Astrocyte (in vitro differentiated cells and primary cell): Measurements from ENCODE around the gene RAD51B.

Source experiments
- EZH2 ChIP-seq: IDR thresholded peaks from 2 replicates; pipeline ENCODE4 v1.6.1; 2012; ENCODE audit warnings: mild to moderate bottlenecking, low read length, inconsistent platforms; ENCODE audit not compliant: insufficient read depth
- TF ChIP-seq, protein P1 (sequence below): IDR thresholded peaks from 2 replicates; pipeline ENCODE4 v1.5.1; 2011; ENCODE audit warnings: low read depth, mild to moderate bottlenecking, inconsistent platforms, low read length, moderate library complexity; ENCODE audit not compliant: insufficient read depth

DNA sequence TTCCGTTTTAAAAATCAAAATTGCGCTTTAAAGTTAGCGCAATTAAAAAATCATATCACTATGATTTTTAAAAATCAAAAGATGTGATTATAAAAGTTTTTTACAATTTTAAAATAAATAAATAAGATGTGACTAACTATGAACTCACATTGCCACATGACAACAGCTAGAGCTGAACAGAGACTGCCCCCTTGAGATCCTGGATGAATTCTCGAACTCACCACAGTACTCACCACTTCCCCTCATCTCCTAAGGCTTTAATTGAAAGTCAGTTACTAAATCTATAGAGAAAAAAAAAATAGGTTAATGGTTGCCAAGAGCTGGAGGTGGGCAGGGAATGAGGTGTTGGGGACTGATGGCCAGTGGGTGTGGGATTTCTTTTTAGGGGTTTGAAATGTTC is 589.1 kb downstream of the RAD51B start:
- TF ChIP-seq, protein P1, sequence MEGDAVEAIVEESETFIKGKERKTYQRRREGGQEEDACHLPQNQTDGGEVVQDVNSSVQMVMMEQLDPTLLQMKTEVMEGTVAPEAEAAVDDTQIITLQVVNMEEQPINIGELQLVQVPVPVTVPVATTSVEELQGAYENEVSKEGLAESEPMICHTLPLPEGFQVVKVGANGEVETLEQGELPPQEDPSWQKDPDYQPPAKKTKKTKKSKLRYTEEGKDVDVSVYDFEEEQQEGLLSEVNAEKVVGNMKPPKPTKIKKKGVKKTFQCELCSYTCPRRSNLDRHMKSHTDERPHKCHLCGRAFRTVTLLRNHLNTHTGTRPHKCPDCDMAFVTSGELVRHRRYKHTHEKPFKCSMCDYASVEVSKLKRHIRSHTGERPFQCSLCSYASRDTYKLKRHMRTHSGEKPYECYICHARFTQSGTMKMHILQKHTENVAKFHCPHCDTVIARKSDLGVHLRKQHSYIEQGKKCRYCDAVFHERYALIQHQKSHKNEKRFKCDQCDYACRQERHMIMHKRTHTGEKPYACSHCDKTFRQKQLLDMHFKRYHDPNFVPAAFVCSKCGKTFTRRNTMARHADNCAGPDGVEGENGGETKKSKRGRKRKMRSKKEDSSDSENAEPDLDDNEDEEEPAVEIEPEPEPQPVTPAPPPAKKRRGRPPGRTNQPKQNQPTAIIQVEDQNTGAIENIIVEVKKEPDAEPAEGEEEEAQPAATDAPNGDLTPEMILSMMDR, result no peak
- TF ChIP-seq EZH2, result no peak
